ENCODE results near the gene PCDH1. TPM values are rescaled to one million over a fixed set of nuclear protein-coding genes. Genes with fewer than 3 reads are reported as not detected.

PCDH1 gene
- total RNA-seq, 1 donor: 1.4 TPM

GRCh38 chr5:141883892-141884318 is 5.7 kb upstream of the PCDH1 start:
- DNase-seq (ENCODE audit: insufficient read length, low spot score, missing footprints): peak; percentile 18
- Histone ChIP-seq H3K79me2 (ENCODE audit: insufficient read depth, low read length) (no peaks in the 10 kb centered on the region), H2AFZ (ENCODE audit: low read length) (no peak overlapping the region), H3K4me1 (ENCODE audit: insufficient read depth, low read length) (peaks cover 2% of the 10 kb centered on the region), H3K27me3 (ENCODE audit: insufficient read depth, low read length) (peaks cover 58% of the 10 kb centered on the region), H3K27ac (ENCODE audit: low read depth, low read length) (no peak overlapping the region), H3K4me2 (ENCODE audit: insufficient read depth, low read length) (no peak overlapping the region), H3K4me3 (ENCODE audit: insufficient read depth, low read length) (no peak overlapping the region), H3K36me3 (ENCODE audit: insufficient read depth, low read length) (no peaks in the 10 kb centered on the region), H4K20me1 (ENCODE audit: insufficient read depth, low read length) (no peaks in the 10 kb centered on the region), H3K9me3 (ENCODE audit: low read depth, low read length) (no peaks in the 10 kb centered on the region)
- no peak for TF ChIP-seq CTCF (IDR thresholded peaks at IDR 0.05; ENCODE audit: extremely low read depth, low read depth, low read length)

GRCh38 chr5:141883184-141883891 is 5.1 kb upstream of the PCDH1 start:
- Histone ChIP-seq H3K4me3 (ENCODE audit: insufficient read depth, low read length) (no peak overlapping the region), H3K9me3 (ENCODE audit: low read depth, low read length) (no peaks in the 10 kb centered on the region), H3K4me2 (ENCODE audit: insufficient read depth, low read length) (no peak overlapping the region), H3K27me3 (ENCODE audit: insufficient read depth, low read length) (peaks cover 63% of the 10 kb centered on the region), H3K36me3 (ENCODE audit: insufficient read depth, low read length) (no peaks in the 10 kb centered on the region), H4K20me1 (ENCODE audit: insufficient read depth, low read length) (no peaks in the 10 kb centered on the region), H3K4me1 (ENCODE audit: insufficient read depth, low read length) (peaks cover 7% of the 10 kb centered on the region), H3K79me2 (ENCODE audit: insufficient read depth, low read length) (no peaks in the 10 kb centered on the region), H3K27ac (ENCODE audit: low read depth, low read length) (no peak overlapping the region), H2AFZ (ENCODE audit: low read length) (no peak overlapping the region)
- TF ChIP-seq CTCF (IDR thresholded peaks at IDR 0.05; ENCODE audit: extremely low read depth, low read depth, low read length): no peak
- peak; percentile 88 for DNase-seq (ENCODE audit: insufficient read length, low spot score, missing footprints)

- H3K4me3 ChIP-seq (ENCODE audit: insufficient read depth, low read length): no peak overlapping the region
- H4K20me1 ChIP-seq (ENCODE audit: insufficient read depth, low read length): no peaks in the 10 kb centered on the region
- H3K36me3 ChIP-seq (ENCODE audit: insufficient read depth, low read length): no peaks in the 10 kb centered on the region
- H3K79me2 ChIP-seq (ENCODE audit: insufficient read depth, low read length): no peaks in the 10 kb centered on the region
- peaks cover 7% of the 10 kb centered on the region for H3K4me1 ChIP-seq (ENCODE audit: insufficient read depth, low read length)
- H2AFZ ChIP-seq (ENCODE audit: low read length): no peak overlapping the region
- TF ChIP-seq CTCF (IDR thresholded peaks at IDR 0.05; ENCODE audit: extremely low read depth, low read depth, low read length): no peak
- H3K4me2 ChIP-seq (ENCODE audit: insufficient read depth, low read length): no peak overlapping the region
- H3K27me3 ChIP-seq (ENCODE audit: insufficient read depth, low read length): peaks cover 67% of the 10 kb centered on the region
- DNase-seq (ENCODE audit: insufficient read length, low spot score, missing footprints): no peak
- no peak overlapping the region for H3K27ac ChIP-seq (ENCODE audit: low read depth, low read length)
- H3K9me3 ChIP-seq (ENCODE audit: low read depth, low read length): no peaks in the 10 kb centered on the region
Observed at GRCh38 chr5:141882594-141883183, 4.5 kb upstream of the PCDH1 start.

GRCh38 chr5:141881886-141882285 is 3.7 kb upstream of the PCDH1 start:
- TF ChIP-seq CTCF (IDR thresholded peaks at IDR 0.05; ENCODE audit: extremely low read depth, low read depth, low read length): no peak
- no peak overlapping the region for H2AFZ ChIP-seq (ENCODE audit: low read length)
- no peak overlapping the region for H3K4me2 ChIP-seq (ENCODE audit: insufficient read depth, low read length)
- H3K9me3 ChIP-seq (ENCODE audit: low read depth, low read length): no peaks in the 10 kb centered on the region
- H3K4me1 ChIP-seq (ENCODE audit: insufficient read depth, low read length): peaks cover 7% of the 10 kb centered on the region
- no peaks in the 10 kb centered on the region for H3K79me2 ChIP-seq (ENCODE audit: insufficient read depth, low read length)
- no peaks in the 10 kb centered on the region for H3K36me3 ChIP-seq (ENCODE audit: insufficient read depth, low read length)
- no peak for DNase-seq (ENCODE audit: insufficient read length, low spot score, missing footprints)
- no peaks in the 10 kb centered on the region for H4K20me1 ChIP-seq (ENCODE audit: insufficient read depth, low read length)
- H3K27ac ChIP-seq (ENCODE audit: low read depth, low read length): no peak overlapping the region
- H3K27me3 ChIP-seq (ENCODE audit: insufficient read depth, low read length): peaks cover 75% of the 10 kb centered on the region
- H3K4me3 ChIP-seq (ENCODE audit: insufficient read depth, low read length): no peak overlapping the region

Measured in osteoblast (primary cell).